ENCODE measurements around the gene AUTS2. TPM values are rescaled to one million over a fixed set of nuclear protein-coding genes. Genes with fewer than 3 reads are reported as not detected.

AUTS2 gene
- total RNA-seq, 1 donor from 2014 or later, result 95.3 TPM

GRCh38 chr7:69599955-69600709 lies 1.9 kb downstream of the AUTS2 start:
- DNase-seq, result no peak

- DNase-seq, result no peak
Observed at GRCh38 chr7:69600710-69601519, 2.6 kb downstream of the AUTS2 start.

GRCh38 chr7:69602522-69602921 lies 4.2 kb downstream of the AUTS2 start:
- no peak for DNase-seq

- no peak for DNase-seq
Observed at GRCh38 chr7:69603351-69603750, 5.1 kb downstream of the AUTS2 start.

- DNase-seq, result no peak
Observed at GRCh38 chr7:69603937-69604494, 5.7 kb downstream of the AUTS2 start.

DNA sequence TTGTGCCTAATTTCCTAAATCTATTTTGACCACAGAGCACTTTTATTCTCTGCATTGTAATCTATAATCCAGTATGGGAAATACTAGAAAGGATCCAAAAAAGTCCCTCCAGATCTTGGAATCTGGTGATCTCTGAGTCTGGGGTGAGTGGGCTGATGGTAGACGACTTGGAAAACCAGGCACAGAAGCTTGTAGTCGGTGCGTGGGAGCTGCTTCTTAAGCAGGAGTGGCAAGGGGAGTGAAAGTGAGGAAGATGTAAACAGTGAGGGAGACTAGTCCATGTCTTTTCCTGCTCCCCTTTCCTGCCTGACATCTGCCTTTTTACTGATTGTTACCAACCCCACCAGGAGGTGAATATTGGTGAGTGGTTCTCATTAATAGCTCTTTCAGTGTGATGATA lies 6.8 kb downstream of the AUTS2 start:
- DNase-seq, result no peak

DNA sequence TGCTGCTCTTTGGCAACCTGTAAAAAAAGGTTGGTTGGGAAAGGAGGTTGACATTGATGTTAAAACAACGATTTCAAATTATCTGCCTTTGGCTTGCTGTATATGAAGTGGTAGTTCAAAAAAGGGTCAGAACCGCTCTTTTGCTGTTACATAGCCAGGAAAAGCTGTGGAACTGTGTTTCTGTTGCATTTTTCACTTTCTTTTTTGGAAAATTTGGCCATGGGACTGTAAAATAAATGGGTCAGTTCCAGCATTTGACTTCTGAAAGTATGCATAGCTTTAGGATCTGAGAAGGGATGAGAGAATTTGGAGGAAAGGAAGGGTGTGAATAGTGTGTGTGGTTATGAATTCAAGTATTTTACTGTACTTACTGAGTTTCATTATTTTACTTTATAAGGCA lies 7.3 kb downstream of the AUTS2 start:
- no peak for DNase-seq

DNA sequence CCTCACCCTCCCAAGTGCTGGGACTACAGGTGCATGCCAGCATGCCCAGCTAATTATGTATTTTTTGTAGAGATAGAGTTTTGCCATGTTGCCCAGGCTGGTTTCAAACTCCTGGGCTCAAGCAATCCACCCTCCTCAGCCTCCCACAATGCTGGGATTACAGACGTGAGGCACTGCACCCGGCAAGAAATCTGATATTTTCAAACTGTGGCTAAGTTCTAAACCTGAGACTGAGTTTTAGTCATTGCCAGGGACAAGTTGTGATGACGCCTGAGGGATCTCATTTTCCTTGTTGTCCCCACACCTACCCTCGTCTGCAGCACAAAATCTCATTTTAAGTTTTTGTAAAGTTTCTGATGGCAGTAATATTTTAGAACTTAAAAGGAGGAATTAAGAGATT lies 9.8 kb downstream of the AUTS2 start:
- no peak for DNase-seq

DNA sequence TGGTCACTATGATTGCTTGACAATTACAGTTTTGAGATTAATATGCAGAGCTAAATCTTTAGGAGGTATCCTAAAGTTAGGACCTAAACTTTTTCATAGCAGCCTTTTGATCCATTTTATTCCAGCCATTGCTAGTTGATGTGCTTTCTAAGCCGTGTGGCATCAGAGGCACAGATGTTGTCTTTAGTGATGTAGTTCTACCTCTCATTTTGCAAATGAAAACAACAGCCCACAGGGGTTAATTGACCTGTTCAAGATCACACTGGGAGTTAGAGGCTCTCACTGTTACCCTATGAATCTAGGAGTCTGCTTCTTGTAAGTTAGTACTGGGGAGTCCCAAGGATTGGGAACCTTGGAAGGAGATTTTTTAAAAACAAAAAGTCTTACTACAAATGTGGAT lies 10.6 kb downstream of the AUTS2 start:
- DNase-seq, result no peak

- DNase-seq, result no peak
Observed at GRCh38 chr7:69609541-69610373, 11.5 kb downstream of the AUTS2 start.

DNA sequence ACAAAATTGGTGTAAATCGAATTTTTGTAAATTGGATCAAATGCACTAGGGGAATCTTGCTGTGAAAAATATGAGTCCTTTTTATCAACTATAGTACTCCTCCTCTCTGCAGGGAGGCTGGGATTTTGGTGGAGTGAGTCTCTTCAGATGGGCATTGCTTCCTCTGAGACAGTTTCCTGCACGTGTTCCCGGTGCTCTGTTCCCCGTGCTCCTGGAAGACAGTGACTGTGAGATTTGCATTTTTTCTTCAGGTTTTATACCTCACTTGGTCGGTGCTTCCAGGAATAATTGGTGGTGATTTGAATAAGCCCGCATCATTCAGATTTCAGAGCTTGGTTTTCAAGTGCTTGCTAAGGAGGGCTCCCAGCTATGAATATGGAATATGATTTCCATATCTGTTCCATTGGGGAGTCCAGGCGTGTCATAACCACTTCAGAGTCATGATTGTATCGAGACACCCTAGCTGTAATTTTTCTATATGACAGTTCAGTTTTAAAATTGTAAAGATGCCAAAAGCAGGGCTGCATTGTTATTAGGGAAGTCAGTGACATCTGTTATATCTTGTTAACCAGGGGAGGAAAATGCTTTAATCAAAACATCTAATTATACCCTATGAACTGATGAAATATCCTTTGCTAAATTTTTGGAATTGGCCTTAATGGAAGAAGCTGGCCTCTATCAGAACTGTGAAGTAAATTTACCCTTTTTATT lies 12.3 kb downstream of the AUTS2 start:
- DNase-seq, result no peak

DNA sequence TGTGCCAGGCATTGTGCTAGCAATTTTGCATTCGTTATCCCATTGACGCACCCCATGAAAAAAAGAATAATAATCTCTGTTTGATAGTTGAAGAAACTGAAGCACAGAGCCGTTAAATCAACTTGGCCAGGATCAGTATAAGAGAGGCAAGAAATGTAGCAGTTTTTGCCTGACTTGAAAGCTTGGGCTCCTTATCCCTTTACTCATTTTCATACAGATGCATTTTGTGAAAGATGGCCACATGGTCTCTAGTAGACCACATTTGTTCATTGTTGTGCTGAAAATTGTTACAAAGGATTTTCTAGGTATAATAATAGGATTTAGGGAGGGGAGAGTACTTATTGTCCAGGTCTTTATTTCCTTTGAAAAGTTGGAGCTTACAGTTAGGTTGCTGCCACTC lies 14.7 kb downstream of the AUTS2 start:
- DNase-seq, result no peak

- DNase-seq, result no peak
Observed at GRCh38 chr7:69613846-69614245, 15.6 kb downstream of the AUTS2 start.

DNA sequence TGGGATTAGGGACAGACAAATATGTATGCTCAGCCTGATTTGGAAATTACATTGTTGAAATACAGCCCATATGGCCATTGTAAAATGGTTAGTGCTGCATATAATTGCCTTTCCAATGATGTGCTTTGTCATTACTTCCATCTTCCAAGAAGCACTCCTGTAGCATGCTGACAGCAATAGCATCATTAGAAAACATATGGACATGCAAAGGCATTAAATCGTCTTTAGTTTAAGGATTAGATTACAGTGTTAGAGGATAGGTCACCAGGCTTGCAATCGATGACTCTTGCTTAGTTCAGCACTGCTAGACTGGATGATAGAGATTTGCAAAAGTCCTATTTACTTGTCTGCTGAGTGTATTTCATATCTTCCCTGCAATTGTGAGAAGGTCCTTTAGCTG lies 17.4 kb downstream of the AUTS2 start:
- DNase-seq, result no peak

DNA sequence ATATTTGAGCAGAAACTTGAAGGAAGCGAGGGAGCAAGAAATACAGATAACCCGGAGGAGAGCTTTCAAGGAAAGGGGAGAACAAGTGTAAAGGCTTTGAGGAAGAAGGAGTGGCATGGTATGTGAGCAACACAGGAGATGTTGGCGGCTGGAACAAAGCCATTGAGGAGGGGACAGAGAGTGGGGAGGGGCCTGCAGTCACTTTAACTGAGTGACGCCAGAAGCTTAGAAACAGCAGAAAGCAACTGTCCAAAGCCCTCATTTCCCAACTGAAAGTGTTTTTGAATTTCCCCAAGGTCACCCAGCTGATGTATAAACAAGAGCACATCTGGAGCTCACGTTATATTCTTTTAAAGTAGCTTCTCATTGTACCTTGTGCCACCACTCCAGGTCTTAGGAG lies 19.1 kb downstream of the AUTS2 start:
- no peak for DNase-seq

GRCh38 chr7:69619054-69619453 lies 20.8 kb downstream of the AUTS2 start:
- no peak for DNase-seq

- DNase-seq, result no peak
Observed at GRCh38 chr7:69619635-69620034, 21.4 kb downstream of the AUTS2 start.

GRCh38 chr7:69620063-69620462 lies 21.8 kb downstream of the AUTS2 start:
- DNase-seq, result no peak

DNA sequence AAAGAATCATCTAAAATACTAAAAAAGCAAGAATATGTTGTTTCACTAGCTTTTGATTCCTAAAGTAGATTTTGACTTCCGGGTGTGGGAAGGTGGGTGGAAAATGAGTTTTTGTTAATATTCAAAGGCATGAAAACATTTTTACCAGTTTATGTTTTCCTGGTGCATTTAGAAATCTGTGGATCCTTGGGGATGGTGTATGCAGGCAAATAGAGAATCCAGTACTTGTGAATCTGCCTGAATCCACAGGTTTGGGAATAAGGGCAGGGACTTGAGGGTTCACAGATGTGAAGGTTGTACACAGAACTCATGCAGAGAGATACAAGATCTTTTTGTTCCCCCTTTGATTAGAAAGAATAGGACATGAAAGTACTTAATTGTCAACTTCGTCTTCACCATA lies 22.4 kb downstream of the AUTS2 start:
- DNase-seq, result no peak

DNA sequence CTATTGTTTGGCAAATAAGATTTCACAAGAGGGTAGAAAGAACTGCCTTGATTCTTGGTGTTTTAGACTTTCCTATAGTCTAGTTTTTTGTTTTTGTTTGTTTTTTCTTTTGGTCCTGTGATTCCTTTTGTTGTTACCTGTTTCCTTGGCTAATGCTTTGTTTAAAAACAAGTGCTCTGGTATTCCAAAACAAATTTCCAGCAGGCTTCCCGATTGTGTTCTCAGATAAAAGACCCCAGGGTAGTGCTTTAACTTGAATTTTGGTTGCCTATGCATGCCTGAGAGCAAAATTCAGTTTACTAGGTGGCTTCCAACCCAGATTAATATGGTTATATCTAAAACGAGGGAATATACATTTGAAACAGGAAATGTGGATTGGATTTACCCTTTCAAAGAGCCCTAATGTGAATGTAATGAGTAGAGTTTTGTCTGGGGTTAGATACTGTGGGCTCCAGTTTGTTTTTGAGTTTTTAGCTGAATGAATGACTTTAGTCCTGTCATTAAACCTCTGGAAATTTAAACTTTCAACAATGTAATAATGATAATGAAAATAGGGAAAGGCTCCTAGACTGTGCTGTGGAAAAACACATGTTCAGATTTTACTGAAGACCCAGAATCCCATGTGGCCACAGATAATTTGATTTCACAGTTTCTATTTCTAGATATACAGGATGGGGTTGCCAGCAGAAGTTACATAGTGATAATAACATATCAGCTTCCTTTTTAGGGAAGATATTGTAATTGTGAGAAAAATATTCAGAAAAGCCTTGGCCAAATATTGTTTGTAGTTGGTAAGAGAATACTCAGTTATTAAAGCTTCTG lies 23.9 kb downstream of the AUTS2 start:
- no peak for DNase-seq

DNA sequence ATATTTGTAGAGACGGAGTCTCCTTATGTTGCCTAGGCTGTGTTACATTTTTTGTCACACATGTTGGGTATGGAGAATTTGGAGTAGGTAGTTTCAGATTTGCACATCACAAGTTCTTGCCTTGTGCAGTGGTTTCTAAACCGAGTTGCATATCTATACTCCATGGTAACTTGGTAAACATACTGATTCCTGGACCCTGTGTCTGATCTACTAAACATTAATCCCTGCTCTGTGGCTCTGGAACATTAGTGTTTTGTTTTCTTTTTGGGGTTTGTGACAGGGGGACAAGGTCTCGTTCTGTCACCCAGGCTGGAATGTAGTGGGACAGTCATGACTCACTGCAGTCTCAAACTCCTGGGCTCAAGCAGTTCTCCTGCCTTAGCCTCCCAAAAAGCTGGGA lies 24.7 kb downstream of the AUTS2 start:
- DNase-seq, result no peak

All from occipital lobe (tissue), 2 donors.